Spleen (tissue), 7 donors: ENCODE results near the gene TTC22.

Experiments
- CTCF ChIP-seq, 11 experiments: fragments of 200-600 bp in 7 of 11; fragments of 450-650 bp in 4 of 11; sonication (generic) in 4 of 11; IDR thresholded peaks in 8 of 11; conservative IDR thresholded peaks in 3 of 11; 1 replicate in 7 of 11; 2 replicates in 4 of 11; pipeline versions ENCODE4 v1.4.0 to v1.8.0; 2016 to 2021; ENCODE audit warnings: antibody characterized with exemption in 11 of 11, inconsistent platforms in 4 of 11, mild to moderate bottlenecking in 1 of 11
- POLR2A ChIP-seq, 3 donors: fragments of 450-650 bp; IDR thresholded peaks; one replicate each; pipeline ENCODE4 v1.5.1; 2017; ENCODE audit warnings: antibody characterized with exemption in 3 of 3, mild to moderate bottlenecking in 1 of 3
- donor health status: DM: no; HTN: no; CAD: no; lungs with moderate emphysema.
- donor health status: DM: no; HTN: no; CAD: no.
- donor health status: DM: no; HTN: no; CAD: no.

GRCh38 chr1:54782156-54782555 lies 19.0 kb downstream of the TTC22 start:
- TF ChIP-seq CTCF (IDR thresholded peaks at IDR 0.05 in 8 of 11, conservative IDR thresholded peaks at IDR 0.05 in 3 of 11) (no peak), POLR2A (IDR thresholded peaks at IDR 0.05) (no peak)
